Measurements from ENCODE around the gene NEO1. TPM values are rescaled to one million over a fixed set of nuclear protein-coding genes. Genes with fewer than 3 reads are reported as not detected.
A peak's percentile ranks its signal among the peaks of the same experiment; 100 is the strongest.

Gene NEO1
- total RNA-seq, 1 donor from 2014 or later = 44.6 TPM

GRCh38 chr15:73254598-73254997 lies 202.3 kb downstream of the NEO1 start:
- no peak for DNase-seq (ENCODE audit: low read depth in 2 of 2)

- DNase-seq (ENCODE audit: low read depth in 2 of 2) = no peak
These were observed 206.2 kb downstream of the NEO1 start for GRCh38 chr15:73258271-73259108.

- DNase-seq (ENCODE audit: low read depth in 2 of 2) = no peak
These were observed 212.6 kb downstream of the NEO1 start for GRCh38 chr15:73264881-73265280.

GRCh38 chr15:73265536-73266153 lies 213.4 kb downstream of the NEO1 start:
- peak; percentile 51 for DNase-seq (ENCODE audit: low read depth in 2 of 2)

GRCh38 chr15:73268457-73268856 lies 216.2 kb downstream of the NEO1 start:
- DNase-seq (ENCODE audit: low read depth in 2 of 2) = no peak

GRCh38 chr15:73270366-73271097 lies 218.3 kb downstream of the NEO1 start:
- no peak for DNase-seq (ENCODE audit: low read depth in 2 of 2)

GRCh38 chr15:73273181-73274002 lies 221.1 kb downstream of the NEO1 start:
- DNase-seq (ENCODE audit: low read depth in 2 of 2) = peak; percentile 51 to 76

- no peak for DNase-seq (ENCODE audit: low read depth in 2 of 2)
These were observed 223.6 kb downstream of the NEO1 start for GRCh38 chr15:73275862-73276261.

GRCh38 chr15:73282567-73283365 lies 230.5 kb downstream of the NEO1 start:
- DNase-seq (ENCODE audit: low read depth in 2 of 2) = no peak

- no peak for DNase-seq (ENCODE audit: low read depth in 2 of 2)
These were observed 231.2 kb downstream of the NEO1 start for GRCh38 chr15:73283366-73283962.

GRCh38 chr15:73284090-73284716 lies 231.9 kb downstream of the NEO1 start:
- peak; percentile 12 to 33 for DNase-seq (ENCODE audit: low read depth in 2 of 2)

- no peak for DNase-seq (ENCODE audit: low read depth in 2 of 2)
These were observed 234.0 kb downstream of the NEO1 start for GRCh38 chr15:73286311-73286710.

GRCh38 chr15:73287019-73287418 lies 234.8 kb downstream of the NEO1 start:
- DNase-seq (ENCODE audit: low read depth in 2 of 2) = no peak

- DNase-seq (ENCODE audit: low read depth in 2 of 2) = no peak
These were observed 239.2 kb downstream of the NEO1 start for GRCh38 chr15:73291441-73291840.

GRCh38 chr15:73293773-73294172 lies 241.5 kb downstream of the NEO1 start:
- no peak for DNase-seq (ENCODE audit: low read depth in 2 of 2)

GRCh38 chr15:73295630-73296286 lies 243.5 kb downstream of the NEO1 start:
- no peak for DNase-seq (ENCODE audit: low read depth in 2 of 2)

GRCh38 chr15:73296609-73297353 lies 244.5 kb downstream of the NEO1 start:
- no peak for DNase-seq (ENCODE audit: low read depth in 2 of 2)

GRCh38 chr15:73298522-73299245 lies 246.4 kb downstream of the NEO1 start:
- DNase-seq (ENCODE audit: low read depth in 2 of 2) = no peak
